OCI-LY1 (cell line): ENCODE data around the gene KCNH2.

Source experiments
- H2AFZ ChIP-seq: fragments of 200-600 bp; sonication (generic), shearing (Covaris generic); 2 replicates; pipeline ENCODE4 v1.6.0; 2014; ENCODE audit warnings: antibody characterized with exemption, mild to moderate bottlenecking, low read length
- H3F3A ChIP-seq: fragments of 200-600 bp; sonication (generic), shearing (Covaris generic); 2 replicates; pipeline ENCODE4 v1.6.0; 2014; ENCODE audit warnings: mild to moderate bottlenecking, antibody characterized with exemption, low read length, moderate library complexity; ENCODE audit not compliant: insufficient read depth
- H3K27ac ChIP-seq: fragments of 200-600 bp; sonication (generic); 2 replicates; pipeline ENCODE4 v1.5.1; 2014; ENCODE audit warnings: low read length, mixed run types, mild to moderate bottlenecking, low read depth; ENCODE audit not compliant: poor library complexity, severe bottlenecking
- H3K27me3 ChIP-seq: fragments of 200-600 bp; sonication (generic); 2 replicates; pipeline ENCODE4 v1.6.0; 2014; ENCODE audit warnings: antibody characterized with exemption, mild to moderate bottlenecking, low read length, moderate library complexity; ENCODE audit not compliant: insufficient read depth
- H3K36me3 ChIP-seq: fragments of 200-600 bp; sonication (generic); 2 replicates; pipeline ENCODE4 v1.6.1; 2014; ENCODE audit warnings: mild to moderate bottlenecking, antibody characterized with exemption, low read length, moderate library complexity, mixed read lengths; ENCODE audit not compliant: insufficient read depth
- H3K4me1 ChIP-seq: fragments of 200-600 bp; sonication (generic); 2 replicates; pipeline ENCODE4 v1.5.1; 2014; ENCODE audit warnings: mild to moderate bottlenecking, low read length, moderate library complexity; ENCODE audit not compliant: insufficient read depth, severe bottlenecking
- H3K4me2 ChIP-seq: fragments of 200-600 bp; sonication (generic), shearing (Covaris generic); 2 replicates; pipeline ENCODE4 v1.6.1; 2014; ENCODE audit warnings: low read length
- H3K4me3 ChIP-seq: fragments of 200-600 bp; sonication (generic); 2 replicates; pipeline ENCODE4 v1.5.1; 2014; ENCODE audit warnings: low read length, low read depth, mild to moderate bottlenecking, mixed read lengths; ENCODE audit not compliant: poor library complexity, severe bottlenecking
- H3K79me2 ChIP-seq: fragments of 200-600 bp; shearing (Covaris generic); 2 replicates; pipeline ENCODE4 v1.6.1; 2016; ENCODE audit warnings: mixed run types, low read length, mixed read lengths; ENCODE audit not compliant: insufficient read depth
- H3K9ac ChIP-seq: fragments of 200-600 bp; sonication (generic), shearing (Covaris generic); 2 replicates; pipeline ENCODE4 v1.6.1; 2014; ENCODE audit warnings: mild to moderate bottlenecking, low read length, mixed read lengths
- H3K9me2 ChIP-seq: fragments of 200-600 bp; sonication (generic), shearing (Covaris generic); 2 replicates; pipeline ENCODE4 v1.6.1; 2014; ENCODE audit warnings: low read depth, mild to moderate bottlenecking, low read length, mixed read lengths
- H3K9me3 ChIP-seq: fragments of 200-600 bp; shearing (Covaris generic); 2 replicates; pipeline ENCODE4 v1.6.1; 2014; ENCODE audit warnings: low read length, mixed read lengths
- H4K20me1 ChIP-seq: fragments of 200-600 bp; sonication (generic), shearing (Covaris generic); 2 replicates; pipeline ENCODE4 v1.6.0; 2016; ENCODE audit warnings: mild to moderate bottlenecking, low read length; ENCODE audit not compliant: insufficient read depth
- EZH2 ChIP-seq: fragments of 200-600 bp; sonication (generic), shearing (Covaris generic); IDR thresholded peaks from 2 replicates; pipeline ENCODE4 v1.8.0; 2017; ENCODE audit warnings: borderline replicate concordance, mixed run types, mild to moderate bottlenecking, antibody characterized with exemption, low read length, moderate library complexity, mixed read lengths
- TF ChIP-seq, protein P1 (sequence below): fragments of 200-600 bp; sonication (generic), shearing (Covaris generic); IDR thresholded peaks from 2 replicates; pipeline ENCODE4 v1.5.1; 2017; ENCODE audit warnings: mild to moderate bottlenecking, antibody characterized with exemption, low read length, moderate library complexity, mixed read lengths

Gene KCNH2

DNA sequence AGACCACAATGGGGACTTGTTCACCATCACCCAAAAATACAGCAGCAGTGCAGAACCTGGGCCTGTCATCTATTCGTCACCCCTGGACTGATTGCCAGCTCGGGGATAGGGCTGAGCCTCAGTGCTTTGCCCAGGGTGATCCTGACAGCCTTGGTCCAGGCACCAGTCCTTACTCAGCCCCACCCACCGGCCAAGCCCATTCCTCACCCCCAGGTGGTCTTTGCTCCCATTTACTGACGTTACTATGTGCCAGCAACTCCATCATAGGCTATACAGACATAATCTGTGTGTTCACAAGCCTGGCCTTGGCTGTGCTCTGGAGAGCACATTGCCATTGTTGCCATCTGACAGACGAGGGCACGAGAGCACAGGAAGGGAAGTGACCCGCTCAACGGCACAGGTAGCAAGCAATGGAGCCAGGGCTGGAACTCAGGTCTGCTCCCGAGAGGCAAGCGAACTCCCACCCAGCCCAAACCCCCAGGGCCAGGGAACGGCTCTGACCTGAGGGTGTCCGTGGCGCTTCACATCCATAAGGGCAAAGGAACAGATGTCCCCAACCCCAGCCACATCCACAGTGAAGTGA lies 39.3 kb upstream of the KCNH2 start:
- Histone ChIP-seq H3K36me3 (no peaks in the 10 kb centered on the region), H3K27ac (no peak overlapping the region), H3K9me3 (no peaks in the 10 kb centered on the region), H2AFZ (no peak overlapping the region), H3K9ac (peak overlapping the region; percentile 8; the same call in 1 of the 2 replicates), H3F3A (no peaks in the 10 kb centered on the region), H3K27me3 (peaks cover 7% of the 10 kb centered on the region; the same call in 1 of the 2 replicates), H3K4me3 (peak overlapping the region; percentile 51), H3K9me2 (no peaks in the 10 kb centered on the region), H3K79me2 (no peaks in the 10 kb centered on the region), H3K4me1 (peaks cover 27% of the 10 kb centered on the region), H4K20me1 (no peaks in the 10 kb centered on the region), H3K4me2 (peak overlapping the region; percentile 57)
- TF ChIP-seq EZH2 = no peak
- TF ChIP-seq, protein P1, sequence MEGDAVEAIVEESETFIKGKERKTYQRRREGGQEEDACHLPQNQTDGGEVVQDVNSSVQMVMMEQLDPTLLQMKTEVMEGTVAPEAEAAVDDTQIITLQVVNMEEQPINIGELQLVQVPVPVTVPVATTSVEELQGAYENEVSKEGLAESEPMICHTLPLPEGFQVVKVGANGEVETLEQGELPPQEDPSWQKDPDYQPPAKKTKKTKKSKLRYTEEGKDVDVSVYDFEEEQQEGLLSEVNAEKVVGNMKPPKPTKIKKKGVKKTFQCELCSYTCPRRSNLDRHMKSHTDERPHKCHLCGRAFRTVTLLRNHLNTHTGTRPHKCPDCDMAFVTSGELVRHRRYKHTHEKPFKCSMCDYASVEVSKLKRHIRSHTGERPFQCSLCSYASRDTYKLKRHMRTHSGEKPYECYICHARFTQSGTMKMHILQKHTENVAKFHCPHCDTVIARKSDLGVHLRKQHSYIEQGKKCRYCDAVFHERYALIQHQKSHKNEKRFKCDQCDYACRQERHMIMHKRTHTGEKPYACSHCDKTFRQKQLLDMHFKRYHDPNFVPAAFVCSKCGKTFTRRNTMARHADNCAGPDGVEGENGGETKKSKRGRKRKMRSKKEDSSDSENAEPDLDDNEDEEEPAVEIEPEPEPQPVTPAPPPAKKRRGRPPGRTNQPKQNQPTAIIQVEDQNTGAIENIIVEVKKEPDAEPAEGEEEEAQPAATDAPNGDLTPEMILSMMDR = no peak

DNA sequence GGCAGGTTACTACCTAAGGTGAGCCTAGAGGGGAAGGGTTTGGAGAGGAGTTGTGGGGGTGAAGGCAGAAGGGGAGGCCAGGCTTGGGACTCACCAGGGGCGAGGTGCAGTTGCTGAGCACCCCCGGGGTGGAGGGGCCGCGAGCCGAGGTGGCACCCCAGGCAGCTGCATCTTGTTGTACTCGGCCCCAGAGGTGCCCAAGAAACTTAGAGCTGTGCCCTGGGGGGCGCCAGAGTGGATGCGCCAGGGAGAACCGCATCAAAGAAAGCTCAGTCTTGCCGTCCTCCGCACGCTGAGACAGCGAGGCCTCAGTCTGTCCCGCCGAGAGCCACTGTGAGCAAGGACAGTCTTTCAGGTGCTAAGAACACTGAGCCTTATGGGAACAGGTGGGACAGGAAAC lies 38.8 kb upstream of the KCNH2 start:
- no peaks in the 10 kb centered on the region for H3K9me3 ChIP-seq
- H3K27ac ChIP-seq = no peak overlapping the region
- TF ChIP-seq, protein P1 = peak; percentile 18; the same call in 1 of the 2 replicates
- no peak for TF ChIP-seq EZH2
- peaks cover 11% of the 10 kb centered on the region; the same call in 1 of the 2 replicates for H3K27me3 ChIP-seq
- no peaks in the 10 kb centered on the region for H3F3A ChIP-seq
- no peaks in the 10 kb centered on the region for H4K20me1 ChIP-seq
- no peaks in the 10 kb centered on the region for H3K36me3 ChIP-seq
- no peaks in the 10 kb centered on the region for H3K79me2 ChIP-seq
- no peak overlapping the region for H2AFZ ChIP-seq
- peaks cover 27% of the 10 kb centered on the region for H3K4me1 ChIP-seq
- no peak overlapping the region for H3K4me2 ChIP-seq
- H3K4me3 ChIP-seq = no peak overlapping the region
- H3K9me2 ChIP-seq = no peaks in the 10 kb centered on the region
- H3K9ac ChIP-seq = no peak overlapping the region

- TF ChIP-seq, protein P1 = no peak
- no peak for TF ChIP-seq EZH2
- Histone ChIP-seq H3K27ac (no peak overlapping the region), H3K9me2 (no peaks in the 10 kb centered on the region), H3K4me1 (peaks cover 27% of the 10 kb centered on the region), H3K79me2 (no peaks in the 10 kb centered on the region), H3K9ac (no peak overlapping the region), H3K4me3 (no peak overlapping the region), H3K4me2 (no peak overlapping the region), H3K27me3 (peaks cover 11% of the 10 kb centered on the region; the same call in 1 of the 2 replicates), H2AFZ (no peak overlapping the region), H3F3A (no peaks in the 10 kb centered on the region), H4K20me1 (no peaks in the 10 kb centered on the region), H3K9me3 (no peaks in the 10 kb centered on the region), H3K36me3 (no peaks in the 10 kb centered on the region)
Measured at GRCh38 chr7:151016505-151016904, 38.4 kb upstream of the KCNH2 start.
